OCI-LY3 (cell line): ENCODE data around the gene EPHB1.

Experiments used
- H2AFZ ChIP-seq: fragments of 200-600, 300-600 bp; shearing (Covaris generic); 2 replicates; pipeline ENCODE4 v1.6.0; 2014; ENCODE audit warnings: antibody characterized with exemption, low read depth, low read length
- H3K27ac ChIP-seq: fragments of 200-600, 300-600 bp; sonication (generic); 2 replicates; pipeline ENCODE4 v1.5.1; 2014; ENCODE audit warnings: mild to moderate bottlenecking, low read length, moderate library complexity, mixed read lengths
- H3K27me3 ChIP-seq: fragments of 200-600, 300-600 bp; sonication (generic); 2 replicates; pipeline ENCODE4 v1.6.1; 2014; ENCODE audit warnings: low read depth, low read length, mixed read lengths
- H3K36me3 ChIP-seq: fragments of 200-600, 300-600 bp; sonication (generic); replicated peaks from 2 replicates; pipeline ENCODE3; 2014; ENCODE audit warnings: low read depth, low read length, mixed read lengths
- H3K4me1 ChIP-seq: fragments of 300-600, 200-600 bp; sonication (generic); 2 replicates; pipeline ENCODE4 v1.6.1; 2014; ENCODE audit warnings: low read length, mixed read lengths
- H3K4me2 ChIP-seq: fragments of 200-600, 300-600 bp; sonication (generic); 2 replicates; pipeline ENCODE4 v1.6.1; 2014; ENCODE audit warnings: low read length, mixed read lengths
- H3K4me3 ChIP-seq: fragments of 300-600, 200-600 bp; sonication (generic); 2 replicates; pipeline ENCODE4 v1.5.1; 2014; ENCODE audit warnings: antibody characterized with exemption, mild to moderate bottlenecking, low read length, moderate library complexity
- H3K79me2 ChIP-seq: fragments of 300-600, 200-600 bp; shearing (Covaris generic); 2 replicates; pipeline ENCODE4 v1.6.1; 2014; ENCODE audit warnings: mild to moderate bottlenecking, low read length, mixed read lengths
- H3K9ac ChIP-seq: fragments of 300-600, 200-600 bp; shearing (Covaris generic); 2 replicates; pipeline ENCODE4 v1.6.0; 2014; ENCODE audit warnings: mild to moderate bottlenecking, low read length, moderate library complexity
- H3K9me3 ChIP-seq: fragments of 200-600, 300-600 bp; shearing (Covaris generic); 2 replicates; pipeline ENCODE4 v1.6.1; 2014; ENCODE audit warnings: low read length, mixed read lengths; ENCODE audit not compliant: insufficient read depth
- H4K20me1 ChIP-seq: fragments of 200-600, 300-600 bp; sonication (generic); 2 replicates; pipeline ENCODE4 v1.6.1; 2016; ENCODE audit warnings: low read length, mixed read lengths; ENCODE audit not compliant: insufficient read depth
- EZH2phosphoT487 ChIP-seq: fragments of 200-600 bp; shearing (Covaris generic); IDR thresholded peaks from 2 replicates; pipeline ENCODE4 v1.6.1; 2018; ENCODE audit warnings: antibody characterized with exemption, mixed run types, low read depth
- TF ChIP-seq, protein P1 (sequence below): fragments of 200-600, 300-600 bp; sonication (generic); IDR thresholded peaks from 2 replicates; pipeline ENCODE4 v1.5.1; 2014; ENCODE audit warnings: antibody characterized with exemption, low read length, low read depth

EPHB1 gene

DNA sequence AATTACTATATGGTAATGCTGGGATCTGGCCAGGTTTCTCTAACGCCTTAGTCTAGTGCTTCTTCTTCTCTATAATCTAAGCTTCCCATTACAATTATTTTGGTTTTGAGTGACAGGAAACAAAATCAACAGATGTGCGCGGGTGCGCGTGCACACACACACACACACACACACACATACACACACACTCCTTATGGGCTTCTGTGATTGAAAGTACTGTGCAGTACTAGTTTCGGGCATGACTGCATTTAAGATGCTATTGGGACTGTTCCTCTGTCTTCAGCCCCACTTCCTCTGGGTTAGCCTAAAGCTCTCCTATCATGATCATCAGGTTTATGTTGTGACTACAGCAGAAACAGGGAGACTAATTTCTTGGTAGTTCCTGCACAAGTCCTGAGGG, 32.2 kb downstream of the EPHB1 start:
- H3K4me1 ChIP-seq: peaks cover 95% of the 10 kb centered on the region
- TF ChIP-seq, protein P1, sequence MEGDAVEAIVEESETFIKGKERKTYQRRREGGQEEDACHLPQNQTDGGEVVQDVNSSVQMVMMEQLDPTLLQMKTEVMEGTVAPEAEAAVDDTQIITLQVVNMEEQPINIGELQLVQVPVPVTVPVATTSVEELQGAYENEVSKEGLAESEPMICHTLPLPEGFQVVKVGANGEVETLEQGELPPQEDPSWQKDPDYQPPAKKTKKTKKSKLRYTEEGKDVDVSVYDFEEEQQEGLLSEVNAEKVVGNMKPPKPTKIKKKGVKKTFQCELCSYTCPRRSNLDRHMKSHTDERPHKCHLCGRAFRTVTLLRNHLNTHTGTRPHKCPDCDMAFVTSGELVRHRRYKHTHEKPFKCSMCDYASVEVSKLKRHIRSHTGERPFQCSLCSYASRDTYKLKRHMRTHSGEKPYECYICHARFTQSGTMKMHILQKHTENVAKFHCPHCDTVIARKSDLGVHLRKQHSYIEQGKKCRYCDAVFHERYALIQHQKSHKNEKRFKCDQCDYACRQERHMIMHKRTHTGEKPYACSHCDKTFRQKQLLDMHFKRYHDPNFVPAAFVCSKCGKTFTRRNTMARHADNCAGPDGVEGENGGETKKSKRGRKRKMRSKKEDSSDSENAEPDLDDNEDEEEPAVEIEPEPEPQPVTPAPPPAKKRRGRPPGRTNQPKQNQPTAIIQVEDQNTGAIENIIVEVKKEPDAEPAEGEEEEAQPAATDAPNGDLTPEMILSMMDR: no peak
- no peak for TF ChIP-seq EZH2phosphoT487
- no peak overlapping the region for H3K4me3 ChIP-seq
- H2AFZ ChIP-seq: no peak overlapping the region
- peak overlapping the region; percentile 37 for H3K4me2 ChIP-seq
- H3K9me3 ChIP-seq: no peaks in the 10 kb centered on the region
- H3K79me2 ChIP-seq: peaks cover 100% of the 10 kb centered on the region
- H3K27ac ChIP-seq: peak overlapping the region; percentile 68
- H4K20me1 ChIP-seq: peaks cover 99% of the 10 kb centered on the region
- no peaks in the 10 kb centered on the region for H3K27me3 ChIP-seq
- peak overlapping the region; percentile 20; the same call in 1 of the 2 replicates for H3K9ac ChIP-seq
- H3K36me3 ChIP-seq: peaks cover 64% of the 10 kb centered on the region

DNA sequence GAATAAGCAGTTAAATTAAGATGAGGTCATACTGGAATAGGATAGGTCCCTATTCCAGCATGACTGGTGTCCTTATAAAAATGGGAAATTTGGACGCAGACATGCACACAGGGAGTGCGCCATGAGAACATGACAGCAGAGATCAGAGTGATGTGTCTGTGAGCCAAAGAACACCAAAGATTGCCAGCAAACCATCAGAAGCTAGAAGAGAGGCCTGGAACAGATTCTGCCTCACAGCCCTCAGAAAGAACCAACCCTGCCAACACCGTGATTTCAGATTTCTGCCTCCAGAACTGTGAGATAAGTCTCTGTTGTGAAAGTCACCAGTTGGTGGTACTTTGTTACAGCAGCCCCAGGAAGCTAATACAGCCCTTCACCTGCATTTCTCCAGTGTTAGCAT, 34.7 kb downstream of the EPHB1 start:
- TF ChIP-seq EZH2phosphoT487: no peak
- TF ChIP-seq, protein P1: no peak
- H3K27ac ChIP-seq: peak overlapping the region; percentile 11; the same call in 1 of the 2 replicates
- no peaks in the 10 kb centered on the region for H3K27me3 ChIP-seq
- H3K9me3 ChIP-seq: no peaks in the 10 kb centered on the region
- peaks cover 99% of the 10 kb centered on the region for H4K20me1 ChIP-seq
- peaks cover 95% of the 10 kb centered on the region for H3K4me1 ChIP-seq
- H2AFZ ChIP-seq: no peak overlapping the region
- no peak overlapping the region for H3K9ac ChIP-seq
- no peak overlapping the region for H3K4me3 ChIP-seq
- peaks cover 100% of the 10 kb centered on the region for H3K79me2 ChIP-seq
- peaks cover 49% of the 10 kb centered on the region for H3K36me3 ChIP-seq
- H3K4me2 ChIP-seq: no peak overlapping the region

DNA sequence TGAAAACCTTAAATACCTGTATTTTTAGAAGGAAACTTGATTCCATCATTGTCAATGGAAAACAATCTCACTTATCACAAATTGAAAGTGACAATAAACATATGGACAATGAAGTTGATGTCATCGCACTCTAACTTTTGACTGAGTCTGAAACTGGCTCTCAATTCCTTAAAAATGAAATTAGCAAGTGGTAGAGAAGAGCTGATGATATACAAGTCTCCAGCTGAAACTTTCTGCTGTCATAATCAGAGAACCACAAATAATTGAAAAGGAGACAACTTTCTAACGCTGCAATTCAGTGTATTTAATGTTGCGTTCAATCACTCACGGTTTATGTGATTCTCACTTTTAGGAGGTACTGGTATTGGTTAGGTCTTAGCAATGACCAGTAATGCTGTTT, 37.5 kb downstream of the EPHB1 start:
- H3K9ac ChIP-seq: peak overlapping the region; percentile 33; the same call in 1 of the 2 replicates

DNA sequence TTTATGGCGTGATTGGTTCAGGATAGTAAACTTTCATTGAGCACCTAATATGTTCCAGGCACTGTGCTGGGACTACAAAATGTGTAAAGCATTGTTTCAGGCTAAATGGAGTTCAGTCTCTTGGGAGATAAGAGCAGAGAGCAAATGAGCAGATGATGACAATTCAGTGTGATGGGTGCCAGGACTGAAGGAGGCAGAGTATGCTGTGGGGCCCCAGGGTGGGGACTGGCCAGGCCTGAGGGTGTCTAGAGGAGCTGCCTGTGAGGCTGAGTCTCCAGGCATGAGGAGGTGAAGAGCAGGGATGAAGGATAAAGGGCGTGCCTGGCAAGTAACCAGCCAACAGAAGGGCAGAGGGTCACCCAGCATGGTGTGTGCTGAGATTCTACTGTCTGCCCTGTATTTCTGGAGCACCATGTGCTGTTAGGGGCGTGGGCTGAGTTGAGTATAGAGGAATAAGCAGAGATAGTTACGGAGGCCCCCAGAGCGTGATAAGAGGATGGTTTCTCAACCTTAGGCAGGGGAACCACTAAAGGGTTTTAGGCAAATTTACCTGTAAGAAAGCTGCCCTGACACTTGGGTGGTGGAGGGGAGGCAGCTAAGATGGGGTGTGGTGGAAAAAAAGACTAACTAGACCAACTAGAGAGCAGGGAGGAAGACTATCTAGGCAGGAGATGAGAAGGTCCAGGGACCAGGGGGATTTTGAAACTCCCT, 38.5 kb downstream of the EPHB1 start:
- Histone ChIP-seq H3K9ac (peak overlapping the region; percentile 33), H3K27me3 (no peaks in the 10 kb centered on the region), H3K27ac (peak overlapping the region; percentile 69), H3K36me3 (peaks cover 43% of the 10 kb centered on the region), H3K4me2 (peak overlapping the region; percentile 65), H2AFZ (no peak overlapping the region), H3K9me3 (no peaks in the 10 kb centered on the region), H3K4me1 (peaks cover 93% of the 10 kb centered on the region), H3K4me3 (peak overlapping the region; percentile 40), H4K20me1 (peaks cover 98% of the 10 kb centered on the region), H3K79me2 (peaks cover 100% of the 10 kb centered on the region)
- TF ChIP-seq, protein P1: no peak
- TF ChIP-seq EZH2phosphoT487: no peak

More for the DNA sequence above, 37.5 kb downstream of the EPHB1 start:
- no peaks in the 10 kb centered on the region for H3K27me3 ChIP-seq
- no peak overlapping the region for H2AFZ ChIP-seq
- peaks cover 100% of the 10 kb centered on the region for H3K79me2 ChIP-seq
- H3K4me3 ChIP-seq: peak overlapping the region; percentile 40
- peaks cover 93% of the 10 kb centered on the region for H3K4me1 ChIP-seq
- TF ChIP-seq, protein P1: no peak
- no peak for TF ChIP-seq EZH2phosphoT487
- H3K36me3 ChIP-seq: peaks cover 43% of the 10 kb centered on the region
- H4K20me1 ChIP-seq: peaks cover 98% of the 10 kb centered on the region
- no peaks in the 10 kb centered on the region for H3K9me3 ChIP-seq
- peak overlapping the region; percentile 65 for H3K4me2 ChIP-seq
- peak overlapping the region; percentile 69 for H3K27ac ChIP-seq
